ENCODE results near the gene BBS1.

- no peak for TF ChIP-seq POLR2AphosphoS5 (IDR thresholded peaks at IDR 0.05; ENCODE audit: low read depth, low read length)
- TF ChIP-seq REST (IDR thresholded peaks at IDR 0.05; ENCODE audit: insufficient read depth in 1 of 2, low read depth in 2 of 2, low read length in 2 of 2) = no peak
- no peak for TF ChIP-seq TAF1 (IDR thresholded peaks at IDR 0.05; ENCODE audit: borderline replicate concordance, insufficient read depth, low read length)
- no peak for TF ChIP-seq SIN3A (IDR thresholded peaks at IDR 0.05; ENCODE audit: borderline replicate concordance, insufficient read depth, low read length)
Measured at GRCh38 chr11:66548774-66549630, 38.6 kb downstream of the BBS1 start.
